ENCODE results near the gene ALOX12.

GRCh38 chr17:6985266-6985665 is 10.6 kb upstream of the ALOX12 start:
- TF ChIP-seq CTCF (conservative IDR thresholded peaks at IDR 0.05; ENCODE audit: low read length) = no peak
- TF ChIP-seq EZH2phosphoT487 (IDR thresholded peaks at IDR 0.05; ENCODE audit: borderline replicate concordance) = no peak

All from Loucy (cell line).